H9 (cell line): Measurements from ENCODE around the gene OR6S1. TPM values are rescaled to one million over a fixed set of nuclear protein-coding genes. Genes with fewer than 3 reads are reported as not detected.
A peak's percentile ranks its signal among the peaks of the same experiment; 100 is the strongest.

Source experiments
- DNase-seq: peaks from one replicate; pipeline ENCODE4 v3.0.0-alpha.2; 2017
- H2AFZ ChIP-seq: one replicate; pipeline ENCODE4 v1.6.1; 2013; ENCODE audit warnings: mild to moderate bottlenecking, low read length, control low read depth, moderate library complexity
- H2AK5ac ChIP-seq: 2 replicates; pipeline ENCODE4 v1.6.1; 2013; ENCODE audit warnings: low read length, control low read depth, mixed read lengths; ENCODE audit not compliant: insufficient read length
- H2BK120ac ChIP-seq: one replicate; pipeline ENCODE4 v1.6.1; 2013; ENCODE audit warnings: low read depth, mild to moderate bottlenecking, low read length, control low read depth, inconsistent platforms; ENCODE audit not compliant: poor library complexity, severe bottlenecking
- H2BK12ac ChIP-seq: 2 replicates; pipeline ENCODE4 v1.6.1; 2013; ENCODE audit warnings: low read length, control low read depth, mixed read lengths, low read depth; ENCODE audit not compliant: insufficient read length
- H2BK15ac ChIP-seq: 2 replicates; pipeline ENCODE4 v1.6.1; 2013; ENCODE audit warnings: low read depth, low read length, control low read depth
- H2BK20ac ChIP-seq: one replicate; pipeline ENCODE4 v1.6.1; 2013; ENCODE audit warnings: low read depth, mild to moderate bottlenecking, low read length, control low read depth, inconsistent platforms; ENCODE audit not compliant: poor library complexity, severe bottlenecking
- H2BK5ac ChIP-seq: 2 replicates; pipeline ENCODE4 v1.6.1; 2013; ENCODE audit warnings: low read length, control low read depth, mixed read lengths; ENCODE audit not compliant: insufficient read length
- H3K14ac ChIP-seq: 2 replicates; pipeline ENCODE4 v1.6.1; 2013; ENCODE audit warnings: low read length, control low read depth; ENCODE audit not compliant: insufficient read depth
- H3K18ac ChIP-seq: 2 replicates; pipeline ENCODE4 v1.6.1; 2013; ENCODE audit warnings: low read depth, mild to moderate bottlenecking, mixed read lengths, low read length, control low read depth; ENCODE audit not compliant: insufficient read length
- H3K23ac ChIP-seq: 2 replicates; pipeline ENCODE4 v1.6.1; 2013; ENCODE audit warnings: low read length, control low read depth, mixed read lengths, low read depth; ENCODE audit not compliant: insufficient read length
- H3K23me2 ChIP-seq: 2 replicates; pipeline ENCODE4 v1.6.1; 2013; ENCODE audit warnings: low read depth, mild to moderate bottlenecking, mixed read lengths, low read length, control low read depth; ENCODE audit not compliant: insufficient read length, poor library complexity, severe bottlenecking
- H3K27ac ChIP-seq: 2 replicates; pipeline ENCODE4 v1.5.1; 2013; ENCODE audit warnings: low read length, control low read depth, mixed read lengths, low read depth; ENCODE audit not compliant: insufficient read length
- H3K27me3 ChIP-seq: 2 replicates; pipeline ENCODE4 v1.6.1; 2013; ENCODE audit warnings: low read length, control low read depth, inconsistent platforms; ENCODE audit not compliant: insufficient read depth
- H3K4ac ChIP-seq: 2 replicates; pipeline ENCODE4 v1.6.1; 2013; ENCODE audit warnings: low read depth, mild to moderate bottlenecking, control low read depth, inconsistent platforms, low read length, moderate library complexity
- H3K4me1 ChIP-seq: 2 replicates; pipeline ENCODE4 v1.6.1; 2013; ENCODE audit warnings: low read length, control low read depth, inconsistent platforms; ENCODE audit not compliant: insufficient read depth
- H3K4me2 ChIP-seq: 2 replicates; pipeline ENCODE4 v1.6.1; 2013; ENCODE audit warnings: low read length, control low read depth, mixed read lengths; ENCODE audit not compliant: insufficient read length, insufficient read depth
- H3K56ac ChIP-seq: 2 replicates; pipeline ENCODE4 v1.6.1; 2013; ENCODE audit warnings: low read depth, mild to moderate bottlenecking, mixed read lengths, low read length, control low read depth; ENCODE audit not compliant: insufficient read length
- H3K79me1 ChIP-seq: 2 replicates; pipeline ENCODE4 v1.6.1; 2013; ENCODE audit warnings: low read depth, mild to moderate bottlenecking, moderate library complexity, low read length, control low read depth, inconsistent platforms; ENCODE audit not compliant: insufficient read depth, poor library complexity, severe bottlenecking
- H3K79me2 ChIP-seq: 2 replicates; pipeline ENCODE4 v1.6.1; 2013; ENCODE audit warnings: low read length, control low read depth, inconsistent platforms; ENCODE audit not compliant: insufficient read depth
- H3K9ac ChIP-seq: 2 replicates; pipeline ENCODE4 v1.6.1; 2013; ENCODE audit warnings: low read length, control low read depth, mixed read lengths; ENCODE audit not compliant: insufficient read length; ENCODE audit errors: extremely low read depth
- H3K9me3 ChIP-seq: one replicate; pipeline ENCODE4 v1.6.1; 2013; ENCODE audit warnings: low read depth, low read length, inconsistent platforms; ENCODE audit not compliant: control insufficient read depth
- H3T11ph ChIP-seq: one replicate; pipeline ENCODE4 v1.6.1; 2013; ENCODE audit warnings: mild to moderate bottlenecking, low read length, control low read depth, inconsistent platforms
- H4K20me1 ChIP-seq: one replicate; pipeline ENCODE4 v1.6.1; 2013; ENCODE audit not compliant: control insufficient read depth, insufficient read length, insufficient read depth
- H4K5ac ChIP-seq: 2 replicates; pipeline ENCODE4 v1.6.1; 2013; ENCODE audit warnings: low read depth, mild to moderate bottlenecking, mixed read lengths, low read length, control low read depth; ENCODE audit not compliant: insufficient read length
- H4K8ac ChIP-seq: replicated peaks from 2 replicates; pipeline ENCODE4 v1.6.1; 2013; ENCODE audit warnings: low read length, control low read depth, mixed read lengths, low read depth; ENCODE audit not compliant: insufficient read length
- H4K91ac ChIP-seq: 2 replicates; pipeline ENCODE4 v1.6.1; 2013; ENCODE audit warnings: low read depth, mild to moderate bottlenecking, moderate library complexity, mixed read lengths, low read length, control low read depth; ENCODE audit not compliant: insufficient read length
- H3K27ac Mint-ChIP-seq, 3 experiments: 2 replicates in 2 of 3; 3 replicates in 1 of 3; pipeline ENCODE4 v1.8.0; 2020 to 2021; ENCODE audit warnings: mixed read lengths in 3 of 3, mild to moderate bottlenecking in 1 of 3, moderate library complexity in 1 of 3
- H3K27me3 Mint-ChIP-seq: 2 replicates; pipeline ENCODE4 v1.8.0; 2021; ENCODE audit warnings: low read depth, mild to moderate bottlenecking, moderate library complexity, mixed read lengths
- H3K36me3 Mint-ChIP-seq, 3 experiments: 2 replicates in 2 of 3; 3 replicates in 1 of 3; pipeline ENCODE4 v1.8.0; 2020 to 2021; ENCODE audit warnings: low read depth in 3 of 3, mixed read lengths in 3 of 3; ENCODE audit not compliant: insufficient read depth in 1 of 3
- H3K4me1 Mint-ChIP-seq, 2 experiments: 2 replicates each; pipeline ENCODE4 v1.8.0; 2020; ENCODE audit warnings: mixed read lengths in 2 of 2
- H3K4me3 Mint-ChIP-seq, 2 experiments: 2 replicates in 1 of 2; 3 replicates in 1 of 2; pipeline ENCODE4 v1.8.0; 2020 to 2021; ENCODE audit warnings: mild to moderate bottlenecking in 2 of 2, mixed read lengths in 2 of 2, moderate library complexity in 1 of 2
- H3K9me3 Mint-ChIP-seq, 2 experiments: 2 replicates in 1 of 2; 3 replicates in 1 of 2; pipeline ENCODE4 v1.8.0; 2020; ENCODE audit warnings: mild to moderate bottlenecking in 2 of 2, mixed read lengths in 2 of 2, moderate library complexity in 1 of 2
- CTCF ChIP-seq: fragments of 200-600 bp; sonication (generic); conservative IDR thresholded peaks from 3 replicates; pipeline ENCODE4 v1.8.0; 2021; ENCODE audit warnings: antibody characterized with exemption, mild to moderate bottlenecking
- WGBS: extraction: QIAGEN DNeasy Blood & Tissue Kit; methylation state at CpG from one replicate; pipeline ENCODE4 v1.1.7; 2013; ENCODE audit warnings: missing lambda C conversion rate, low lambda C conversion rate, mixed read lengths; ENCODE audit not compliant: insufficient read length; ENCODE audit errors: extremely low coverage; 5-methylcytosine and 5-hydroxymethylcytosine counted together
- total RNA-seq: library from RNA; stranded (reverse); gene quantifications from 2 replicates; pipeline ENCODE4 v1.2.1, GENCODE V29; 2021

OR6S1 gene
- total RNA-seq, 1 experiment from 2014 or later = not detected

GRCh38 chr14:20680843-20681347 is 39.4 kb upstream of the OR6S1 start:
- H2BK120ac ChIP-seq = no peak overlapping the region
- H3K4me1 ChIP-seq = no peaks in the 10 kb centered on the region; the same call in 1 of the 2 replicates
- no peak overlapping the region for H2BK5ac ChIP-seq
- no peaks in the 10 kb centered on the region for H3K79me2 ChIP-seq
- no peak overlapping the region for H3K23ac ChIP-seq
- no peak overlapping the region for H2AFZ ChIP-seq
- no peak overlapping the region for H2BK20ac ChIP-seq
- no peak overlapping the region for H3T11ph ChIP-seq
- no peak for TF ChIP-seq CTCF
- H3K27me3 ChIP-seq = no peaks in the 10 kb centered on the region
- no peak overlapping the region for H4K91ac ChIP-seq
- Mint-ChIP-seq H3K36me3 (no peaks in the 10 kb centered on the region), H3K27ac (no peak overlapping the region; a peak in 1 of 7 replicates), H3K4me1 (peaks cover 21 to 24% of the 10 kb centered on the region in 2 experiments), H3K27me3 (peaks cover 3% of the 10 kb centered on the region), H3K4me3 (no peak overlapping the region), H3K9me3 (no peaks in the 10 kb centered on the region)
- DNase-seq = no peak
- H3K18ac ChIP-seq = no peak overlapping the region
- H4K8ac ChIP-seq = no peak overlapping the region
- no peak overlapping the region for H3K14ac ChIP-seq
- H3K56ac ChIP-seq = no peak overlapping the region
- H4K20me1 ChIP-seq = no peaks in the 10 kb centered on the region
- WGBS = no CpG with 5 or more reads among the region's 7 CpGs
- H3K4me2 ChIP-seq = peak overlapping the region; percentile 97
- H4K5ac ChIP-seq = no peak overlapping the region
- H3K27ac ChIP-seq = no peak overlapping the region
- no peak overlapping the region for H2BK12ac ChIP-seq
- H3K79me1 ChIP-seq = no peaks in the 10 kb centered on the region
- H3K23me2 ChIP-seq = peaks cover 23% of the 10 kb centered on the region
- H3K4ac ChIP-seq = no peak overlapping the region
- peak overlapping the region; percentile 75 for H3K9ac ChIP-seq
- H2AK5ac ChIP-seq = no peak overlapping the region
- H2BK15ac ChIP-seq = no peak overlapping the region
- H3K9me3 ChIP-seq = no peaks in the 10 kb centered on the region
